ENCODE results near the gene C1orf159. TPM values are rescaled to one million over a fixed set of nuclear protein-coding genes. Genes with fewer than 3 reads are reported as not detected.

The C1orf159 gene
- total and polyA plus RNA-seq, 7 donors: 6.6 to 25.3 (median 8.2) TPM

GRCh38 chr1:1092149-1092855, 23.6 kb downstream of the C1orf159 start:
- no peak for TF ChIP-seq POLR2A (IDR thresholded peaks at IDR 0.05)
- no peak for TF ChIP-seq CTCF (IDR thresholded peaks at IDR 0.05)
- TF ChIP-seq POLR2AphosphoS5 (IDR thresholded peaks at IDR 0.05): no peak
- TF ChIP-seq EP300 (IDR thresholded peaks at IDR 0.05): no peak
- WGBS, 2 donors: 95 to 97% methylated on average over 28 of the region's 28 CpGs
- Histone ChIP-seq H3K36me3 (no peaks in the 10 kb centered on the region), H3K27me3 (no peaks in the 10 kb centered on the region), H3K4me1 (no peaks in the 10 kb centered on the region), H3K4me3 (no peak overlapping the region), H3K27ac (no peak overlapping the region), H3K9me3 (no peaks in the 10 kb centered on the region)
- no peak for DNase-seq
- intact Hi-C loops (cut with DNase I): no loop called here

- no peak for TF ChIP-seq EP300 (IDR thresholded peaks at IDR 0.05)
- TF ChIP-seq POLR2AphosphoS5 (IDR thresholded peaks at IDR 0.05): no peak
- TF ChIP-seq POLR2A (IDR thresholded peaks at IDR 0.05): no peak
- no peak for TF ChIP-seq CTCF (IDR thresholded peaks at IDR 0.05)
- WGBS, 2 donors: 95 to 97% methylated on average over 28 of the region's 28 CpGs
- no peak for DNase-seq
- intact Hi-C loops (cut with DNase I): no loop called here
- no peaks in the 10 kb centered on the region for H3K9me3 ChIP-seq
- H3K4me3 ChIP-seq: no peak overlapping the region
- no peaks in the 10 kb centered on the region for H3K4me1 ChIP-seq
- no peak overlapping the region for H3K27ac ChIP-seq
- H3K27me3 ChIP-seq: no peaks in the 10 kb centered on the region
- no peaks in the 10 kb centered on the region for H3K36me3 ChIP-seq
Observed at GRCh38 chr1:1091344-1092148, 24.3 kb downstream of the C1orf159 start.

- intact Hi-C loops (cut with DNase I): no loop called here
- WGBS, 2 donors: 96 to 97% methylated on average over 45 of the region's 45 CpGs
- no peak for DNase-seq
Observed at GRCh38 chr1:1090424-1091343, 25.2 kb downstream of the C1orf159 start.

More at GRCh38 chr1:1090424-1091343, 25.2 kb downstream of the C1orf159 start:
- H3K36me3 ChIP-seq: no peaks in the 10 kb centered on the region
- TF ChIP-seq CTCF (IDR thresholded peaks at IDR 0.05) (no peak), POLR2AphosphoS5 (IDR thresholded peaks at IDR 0.05) (no peak), POLR2A (IDR thresholded peaks at IDR 0.05) (no peak), EP300 (IDR thresholded peaks at IDR 0.05) (no peak)
- no peaks in the 10 kb centered on the region for H3K4me1 ChIP-seq
- H3K27ac ChIP-seq: no peak overlapping the region
- H3K27me3 ChIP-seq: no peaks in the 10 kb centered on the region
- no peak overlapping the region for H3K4me3 ChIP-seq
- H3K9me3 ChIP-seq: no peaks in the 10 kb centered on the region

Measured in sigmoid colon (tissue), 7 donors.